K562 (cell line): ENCODE measurements around the gene KRTAP2-2. TPM values are rescaled to one million over a fixed set of nuclear protein-coding genes. Genes with fewer than 3 reads are reported as not detected.

Experiments
- ATAC-seq: fragments of 200-7000 bp; cut with Tn5 transposase; 3 replicates; pipeline ENCODE4 v1.9.1; 2020; ENCODE audit warnings: moderate library complexity
- BruUV-seq: library from RNA; stranded (reverse); fragments of 400-500 nt; replicated peaks from 2 replicates; lab custom pipeline; 2021; lab: Mats Ljungman, UMichigan
- CTCF ChIA-PET: fragments of 300-600 bp; formaldehyde crosslinking; extraction: SDS; loops from one replicate; lab custom pipeline; 2021; ENCODE audit warnings: low intra/inter-chr PET ratio; lab: Yijun Ruan, JAX
- POLR2A ChIA-PET: fragments of 300-600, 350-650 bp; sonication (Branson Sonifier 250); formaldehyde crosslinking; extraction: SDS; loops from one replicate; lab custom pipeline; 2021; ENCODE audit warnings: antibody characterized with exemption, inconsistent platforms; lab: Yijun Ruan, JAX
- DNase-seq, 4 experiments: peaks; one replicate each; pipeline versions ENCODE4 v3.0.0 to v3.0.0-alpha.2; 2011 to 2018; ENCODE audit warnings: low spot score in 3 of 4, mixed read lengths in 3 of 4; ENCODE audit errors: extremely low read depth in 1 of 4
- FAIRE-seq: peaks from 2 replicates; lab custom pipeline; 2011; peaks lifted over from hg19 to GRCh38; lab: Jason Lieb, UNC
- H2AFZ ChIP-seq: 2 replicates; pipeline ENCODE4 v1.6.0; 2011; ENCODE audit warnings: low read depth, low read length, control low read depth, inconsistent platforms
- H3K27ac ChIP-seq: fragments of 200-600 bp; 3 replicates; pipeline ENCODE4 v1.8.0; 2011; ENCODE audit warnings: low read depth, mild to moderate bottlenecking, control low read depth, inconsistent platforms, low read length, moderate library complexity, mixed read lengths; ENCODE audit errors: extremely low read depth
- H3K27me3 ChIP-seq, 2 experiments: fragments of 300-600 bp in 1 of 2; 2 replicates in 1 of 2; 3 replicates in 1 of 2; pipeline versions ENCODE4 v1.6.0 to v1.8.0; 2011; ENCODE audit warnings: inconsistent platforms in 2 of 2, low read length in 2 of 2, mild to moderate bottlenecking in 1 of 2, mixed read lengths in 1 of 2, moderate library complexity in 1 of 2; ENCODE audit not compliant: control insufficient read depth in 2 of 2, insufficient read depth in 2 of 2
- H3K36me3 ChIP-seq: fragments of 300-600 bp; 3 replicates; pipeline ENCODE4 v1.8.0; 2011; ENCODE audit warnings: mild to moderate bottlenecking, low read length, inconsistent platforms; ENCODE audit not compliant: control insufficient read depth, insufficient read depth
- H3K4me1 ChIP-seq, 2 experiments: fragments of 200-600 bp in 1 of 2; replicated peaks in 1 of 2; 2 replicates in 1 of 2; 3 replicates in 1 of 2; pipeline versions ENCODE4 v1.5.1 to v1.8.0; 2011; ENCODE audit warnings: inconsistent platforms in 2 of 2, low read length in 2 of 2, mild to moderate bottlenecking in 1 of 2, mixed read lengths in 1 of 2, moderate library complexity in 1 of 2; ENCODE audit not compliant: control insufficient read depth in 2 of 2, insufficient read depth in 2 of 2
- H3K4me2 ChIP-seq: 2 replicates; pipeline ENCODE4 v1.6.1; 2011; ENCODE audit warnings: low read length, control low read depth, inconsistent platforms, mixed read lengths; ENCODE audit not compliant: insufficient read depth
- H3K4me3 ChIP-seq: fragments of 200-600 bp; sonication (generic), shearing (Covaris generic); 2 replicates; pipeline ENCODE4 v1.5.1; 2016; ENCODE audit warnings: control low read depth, inconsistent platforms
- H3K79me2 ChIP-seq: fragments of 200-600 bp; 3 replicates; pipeline ENCODE4 v1.8.0; 2011; ENCODE audit warnings: low read length, inconsistent platforms; ENCODE audit not compliant: control insufficient read depth, insufficient read depth
- H3K9ac ChIP-seq, 2 experiments: 2 replicates each; pipeline versions ENCODE4 v1.6.0 to v1.6.1; 2011; ENCODE audit warnings: low read depth in 2 of 2, low read length in 2 of 2, control low read depth in 1 of 2, inconsistent platforms in 1 of 2, mild to moderate bottlenecking in 1 of 2, mixed read lengths in 1 of 2; ENCODE audit not compliant: insufficient read depth in 1 of 2
- H3K9me1 ChIP-seq: one replicate; pipeline ENCODE4 v1.6.0; 2011; ENCODE audit warnings: inconsistent platforms, mild to moderate bottlenecking, low read length, moderate library complexity; ENCODE audit not compliant: control insufficient read depth, insufficient read depth
- H3K9me3 ChIP-seq: replicated peaks from 2 replicates; pipeline ENCODE4 v1.5.1; 2011; ENCODE audit warnings: low read depth, low read length, inconsistent platforms; ENCODE audit not compliant: control insufficient read depth, insufficient read depth
- H4K20me1 ChIP-seq: replicated peaks from 2 replicates; pipeline ENCODE4 v1.6.1; 2011; ENCODE audit warnings: low read length, inconsistent platforms, mixed read lengths; ENCODE audit not compliant: control insufficient read depth, insufficient read depth
- CBX2 ChIP-seq: fragments of 200-600 bp; sonication (generic); IDR thresholded peaks from one replicate; pipeline ENCODE4 v1.6.1; 2012; ENCODE audit warnings: mild to moderate bottlenecking, low read length, inconsistent platforms; ENCODE audit not compliant: insufficient read depth, poor library complexity, severe bottlenecking
- HOMEZ ChIP-seq: fragments of 250-450 bp; sonication (Bioruptor Pico); IDR thresholded peaks from 2 replicates; pipeline ENCODE4 v1.4.0; 2020; ENCODE audit warnings: mild to moderate bottlenecking, moderate library complexity
- MCM3 ChIP-seq: fragments of 450-650 bp; IDR thresholded peaks from 2 replicates; pipeline ENCODE4 v1.6.1; 2016
- PTBP1 ChIP-seq: fragments of 200-400 bp; formaldehyde crosslinking; IDR thresholded peaks from 2 replicates; pipeline ENCODE4 v1.6.1; 2017; ENCODE audit warnings: low read depth, low read length
- WGBS: fragments of 100-300 bp; shearing (Covaris generic); methylation state at CpG from one replicate; pipeline ENCODE4 v1.1.6; 2016; ENCODE audit warnings: low coverage, mixed read lengths; ENCODE audit not compliant: insufficient coverage; ENCODE audit errors: missing lambda C conversion rate; 5-methylcytosine and 5-hydroxymethylcytosine counted together
- in situ Hi-C: fragments of 300-500 bp; cut with MboI; formaldehyde crosslinking; loops from 4 replicates; pipeline ENCODE4 v1.15.0; 2018; ENCODE audit warnings: inconsistent platforms, mixed read lengths
- intact Hi-C: fragments of 100-400 bp; cut with micrococcal nuclease; formaldehyde crosslinking; loops from 2 replicates; pipeline ENCODE4 v1.14.2; 2022
- polyA plus RNA-seq, 8 experiments: library from polyadenylated mRNA; depleted of rRNA in 4 of 8; stranded (reverse) in 5 of 8; unstranded in 3 of 8; fragments of >200 nt; fragmentation: Nextera tagmentation in 2 of 8; fragmentation: Illumina TruSeq in 1 of 8; extraction: Ambion mirVana in 2 of 8; extraction: Trizol in 1 of 8; gene quantifications; 2 replicates each; pipeline versions ENCODE4 v1.2.1 to v1.2.3, GENCODE V29; 2011 to 2014; ENCODE audit warnings: inconsistent platforms in 1 of 8, missing spikeins in 1 of 8
- small RNA-seq: library from RNA; depleted of rRNA; stranded (forward); fragments of <200 nt; gene quantifications from one replicate; pipeline ENCODE3, GENCODE V24; 2014
- total RNA-seq, 7 experiments: library from RNA; depleted of rRNA in 6 of 7; stranded (reverse); fragments of >200 nt in 6 of 7; fragmentation: Illumina TruSeq in 2 of 7; extraction: Trizol in 2 of 7; gene quantifications; 2 replicates each; pipeline versions ENCODE4 v1.2.1 to v1.2.3, GENCODE V29; 2011 to 2021; ENCODE audit warnings: low replicate concordance in 1 of 7
- TF ChIP-seq, protein P1 (sequence below): fragments of 200-800 bp; sonication (Bioruptor generic); IDR thresholded peaks from 2 replicates; pipeline ENCODE4 v1.6.1; 2017; ENCODE audit warnings: missing genetic modification characterization, missing compliant biosample characterization

Gene KRTAP2-2
- total and polyA plus RNA-seq, 9 of the 15 experiments (the other 6 are each of a cell fraction or from before 2014, with no cell fraction given) = not detected

DNA sequence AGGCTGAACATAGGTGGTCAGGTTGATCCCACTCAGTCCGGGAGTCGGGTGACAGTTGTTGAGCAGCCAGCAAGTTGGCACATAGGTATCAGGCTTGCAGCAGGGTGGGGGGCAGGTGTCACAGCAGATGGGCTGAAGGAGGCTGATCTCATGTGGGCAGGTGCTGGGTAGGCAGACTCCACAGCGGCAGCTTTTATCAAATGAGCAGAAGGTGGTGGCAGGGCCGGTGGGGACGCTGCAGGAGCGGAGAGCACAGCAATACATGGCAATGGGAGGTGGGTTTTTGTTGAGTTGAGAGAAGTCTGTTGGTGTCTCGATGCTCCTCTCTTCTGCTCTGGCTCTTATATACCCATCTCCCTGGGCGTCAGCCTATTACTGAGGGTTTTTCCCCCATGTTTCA lies 46.2 kb downstream of the KRTAP2-2 start, which contains the start of gene KRTAP3-1:
Gene KRTAP3-1 (minus strand): TSS at position 318 of the 400 bp plus-strand sequence. CDS start 54 bp downstream, at position 264.
- POLR2A ChIA-PET = no interaction called here
- no peak within 1 kb of the TSS for H3K27ac ChIP-seq
- no peak for ATAC-seq

More for the DNA sequence above, 46.2 kb downstream of the KRTAP2-2 start, which contains the start of gene KRTAP3-1:
- H3K4me1 ChIP-seq = no peaks in the 10 kb centered on the region; a peak in 1 of 5 replicates
- TF ChIP-seq CBX2 (no peak), PTBP1 (no peak), MCM3 (no peak), HOMEZ (CRISPR knock-in tag) (no peak)
- TF ChIP-seq, protein P1, sequence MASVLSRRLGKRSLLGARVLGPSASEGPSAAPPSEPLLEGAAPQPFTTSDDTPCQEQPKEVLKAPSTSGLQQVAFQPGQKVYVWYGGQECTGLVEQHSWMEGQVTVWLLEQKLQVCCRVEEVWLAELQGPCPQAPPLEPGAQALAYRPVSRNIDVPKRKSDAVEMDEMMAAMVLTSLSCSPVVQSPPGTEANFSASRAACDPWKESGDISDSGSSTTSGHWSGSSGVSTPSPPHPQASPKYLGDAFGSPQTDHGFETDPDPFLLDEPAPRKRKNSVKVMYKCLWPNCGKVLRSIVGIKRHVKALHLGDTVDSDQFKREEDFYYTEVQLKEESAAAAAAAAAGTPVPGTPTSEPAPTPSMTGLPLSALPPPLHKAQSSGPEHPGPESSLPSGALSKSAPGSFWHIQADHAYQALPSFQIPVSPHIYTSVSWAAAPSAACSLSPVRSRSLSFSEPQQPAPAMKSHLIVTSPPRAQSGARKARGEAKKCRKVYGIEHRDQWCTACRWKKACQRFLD (CRISPR knock-in tag) = no peak
- WGBS = 2% methylated on average over 8 of the region's 8 CpGs
- BruUV-seq = no TSS peak
- H3K4me2 ChIP-seq = no peak within 1 kb of the TSS
- in situ Hi-C loops = no loop called here
- no peak for FAIRE-seq
- peaks cover 0 to 9% of the 10 kb centered on the region in 2 experiments; a peak in 3 of 5 replicates for H3K27me3 ChIP-seq
- CTCF ChIA-PET = no interaction called here
- no peaks in the 10 kb centered on the region for H3K79me2 ChIP-seq
- H3K9me1 ChIP-seq = no peaks in the 10 kb centered on the region
- H3K9ac ChIP-seq = no peak within 1 kb of the TSS
- intact Hi-C loops = no loop called here
- no peak within 1 kb of the TSS for H2AFZ ChIP-seq
- no peak for DNase-seq
- H4K20me1 ChIP-seq = no peaks in the 10 kb centered on the region
- no peak within 1 kb of the TSS for H3K4me3 ChIP-seq
- no peaks in the 10 kb centered on the region for H3K9me3 ChIP-seq
- H3K36me3 ChIP-seq = no peaks in the 10 kb centered on the region

Small RNA genes lying within 50 kb of the gene (small RNA-seq; reads per million reads assigned to genes)
- gene KRTAP3-4P = not detected

Other genes with a start within 250 kb of the KRTAP2-2 start
Only the 7 nearest of the 37 such genes appear.
- gene KRTAP1-5, start 28.0 kb downstream of the KRTAP2-2 start, total RNA-seq (2014; rRNA removed) = not detected in 2 replicates
- not detected in 2 replicates for gene KRTAP1-5, start 28.0 kb downstream of the KRTAP2-2 start, total RNA-seq (2014; rRNA removed; fragmentation: Illumina TruSeq; extraction: Trizol)
- not detected in 2 replicates for gene KRTAP1-5, start 28.0 kb downstream of the KRTAP2-2 start, total RNA-seq (2015; rRNA removed; fragmentation: Illumina TruSeq; extraction: Trizol)
- gene KRTAP1-5, start 28.0 kb downstream of the KRTAP2-2 start, total RNA-seq (2021) = not detected in 2 replicates
- not detected in 2 replicates for gene KRTAP1-5, start 28.0 kb downstream of the KRTAP2-2 start, polyA plus RNA-seq (2011; rRNA removed)
- not detected in 2 replicates for gene KRTAP1-5, start 28.0 kb downstream of the KRTAP2-2 start, polyA plus RNA-seq (2014; fragmentation: Illumina TruSeq; extraction: Trizol)
- not detected for gene KRTAP1-5, start 28.0 kb downstream of the KRTAP2-2 start, polyA plus RNA-seq (2014; fragmentation: Nextera tagmentation; extraction: Ambion mirVana)
- not detected in 2 replicates for gene KRTAP1-5, start 28.0 kb downstream of the KRTAP2-2 start, polyA plus RNA-seq (2014; rRNA removed)
- not detected in 2 replicates for gene KRTAP1-4, start 25.0 kb downstream of the KRTAP2-2 start, total RNA-seq (2014; rRNA removed)
- gene KRTAP1-4, start 25.0 kb downstream of the KRTAP2-2 start, total RNA-seq (2014; rRNA removed; fragmentation: Illumina TruSeq; extraction: Trizol) = not detected in 2 replicates
- gene KRTAP1-4, start 25.0 kb downstream of the KRTAP2-2 start, total RNA-seq (2015; rRNA removed; fragmentation: Illumina TruSeq; extraction: Trizol) = not detected in 2 replicates
- gene KRTAP1-4, start 25.0 kb downstream of the KRTAP2-2 start, total RNA-seq (2021) = not detected in 2 replicates
- not detected in 2 replicates for gene KRTAP1-4, start 25.0 kb downstream of the KRTAP2-2 start, polyA plus RNA-seq (2011; rRNA removed)
- not detected in 2 replicates for gene KRTAP1-4, start 25.0 kb downstream of the KRTAP2-2 start, polyA plus RNA-seq (2014; fragmentation: Illumina TruSeq; extraction: Trizol)
- not detected for gene KRTAP1-4, start 25.0 kb downstream of the KRTAP2-2 start, polyA plus RNA-seq (2014; fragmentation: Nextera tagmentation; extraction: Ambion mirVana)
- gene KRTAP1-4, start 25.0 kb downstream of the KRTAP2-2 start, polyA plus RNA-seq (2014; rRNA removed) = not detected in 2 replicates
- gene KRTAP1-3, start 20.4 kb downstream of the KRTAP2-2 start, total RNA-seq (2014; rRNA removed) = not detected in 2 replicates
- not detected in 2 replicates for gene KRTAP1-3, start 20.4 kb downstream of the KRTAP2-2 start, total RNA-seq (2014; rRNA removed; fragmentation: Illumina TruSeq; extraction: Trizol)
- not detected in 2 replicates for gene KRTAP1-3, start 20.4 kb downstream of the KRTAP2-2 start, total RNA-seq (2015; rRNA removed; fragmentation: Illumina TruSeq; extraction: Trizol)
- gene KRTAP1-3, start 20.4 kb downstream of the KRTAP2-2 start, total RNA-seq (2021) = not detected in 2 replicates
- gene KRTAP1-3, start 20.4 kb downstream of the KRTAP2-2 start, polyA plus RNA-seq (2011; rRNA removed) = not detected in 2 replicates
- gene KRTAP1-3, start 20.4 kb downstream of the KRTAP2-2 start, polyA plus RNA-seq (2014; fragmentation: Illumina TruSeq; extraction: Trizol) = not detected in 2 replicates
- not detected for gene KRTAP1-3, start 20.4 kb downstream of the KRTAP2-2 start, polyA plus RNA-seq (2014; fragmentation: Nextera tagmentation; extraction: Ambion mirVana)
- gene KRTAP1-3, start 20.4 kb downstream of the KRTAP2-2 start, polyA plus RNA-seq (2014; rRNA removed) = not detected in 2 replicates
- not detected in 2 replicates for gene KRTAP1-1, start 13.8 kb downstream of the KRTAP2-2 start, total RNA-seq (2014; rRNA removed)
- gene KRTAP1-1, start 13.8 kb downstream of the KRTAP2-2 start, total RNA-seq (2014; rRNA removed; fragmentation: Illumina TruSeq; extraction: Trizol) = not detected in 2 replicates
- gene KRTAP1-1, start 13.8 kb downstream of the KRTAP2-2 start, total RNA-seq (2015; rRNA removed; fragmentation: Illumina TruSeq; extraction: Trizol) = not detected in 2 replicates
- gene KRTAP1-1, start 13.8 kb downstream of the KRTAP2-2 start, total RNA-seq (2021) = not detected in 2 replicates
- not detected in 2 replicates for gene KRTAP1-1, start 13.8 kb downstream of the KRTAP2-2 start, polyA plus RNA-seq (2011; rRNA removed)
- not detected in 2 replicates for gene KRTAP1-1, start 13.8 kb downstream of the KRTAP2-2 start, polyA plus RNA-seq (2014; fragmentation: Illumina TruSeq; extraction: Trizol)
- gene KRTAP1-1, start 13.8 kb downstream of the KRTAP2-2 start, polyA plus RNA-seq (2014; fragmentation: Nextera tagmentation; extraction: Ambion mirVana) = not detected
- not detected in 2 replicates for gene KRTAP1-1, start 13.8 kb downstream of the KRTAP2-2 start, polyA plus RNA-seq (2014; rRNA removed)
- not detected in 2 replicates for gene KRTAP2-1, start 7.9 kb downstream of the KRTAP2-2 start, total RNA-seq (2014; rRNA removed)
- gene KRTAP2-1, start 7.9 kb downstream of the KRTAP2-2 start, total RNA-seq (2014; rRNA removed; fragmentation: Illumina TruSeq; extraction: Trizol) = not detected in 2 replicates
- gene KRTAP2-1, start 7.9 kb downstream of the KRTAP2-2 start, total RNA-seq (2015; rRNA removed; fragmentation: Illumina TruSeq; extraction: Trizol) = not detected in 2 replicates
- gene KRTAP2-1, start 7.9 kb downstream of the KRTAP2-2 start, total RNA-seq (2021) = not detected in 2 replicates
- gene KRTAP2-1, start 7.9 kb downstream of the KRTAP2-2 start, polyA plus RNA-seq (2011; rRNA removed) = not detected in 2 replicates
- gene KRTAP2-1, start 7.9 kb downstream of the KRTAP2-2 start, polyA plus RNA-seq (2014; fragmentation: Illumina TruSeq; extraction: Trizol) = not detected in 2 replicates
- gene KRTAP2-1, start 7.9 kb downstream of the KRTAP2-2 start, polyA plus RNA-seq (2014; fragmentation: Nextera tagmentation; extraction: Ambion mirVana) = not detected
- gene KRTAP2-1, start 7.9 kb downstream of the KRTAP2-2 start, polyA plus RNA-seq (2014; rRNA removed) = not detected in 2 replicates
- gene KRTAP2-3, start 4.9 kb upstream of the KRTAP2-2 start, total RNA-seq (2014; rRNA removed) = not detected in 2 replicates
- gene KRTAP2-3, start 4.9 kb upstream of the KRTAP2-2 start, total RNA-seq (2014; rRNA removed; fragmentation: Illumina TruSeq; extraction: Trizol) = not detected in 2 replicates
- gene KRTAP2-3, start 4.9 kb upstream of the KRTAP2-2 start, total RNA-seq (2015; rRNA removed; fragmentation: Illumina TruSeq; extraction: Trizol) = not detected in 2 replicates
- gene KRTAP2-3, start 4.9 kb upstream of the KRTAP2-2 start, total RNA-seq (2021) = not detected in 2 replicates
- not detected in 2 replicates for gene KRTAP2-3, start 4.9 kb upstream of the KRTAP2-2 start, polyA plus RNA-seq (2011; rRNA removed)
- not detected in 2 replicates for gene KRTAP2-3, start 4.9 kb upstream of the KRTAP2-2 start, polyA plus RNA-seq (2014; fragmentation: Illumina TruSeq; extraction: Trizol)
- gene KRTAP2-3, start 4.9 kb upstream of the KRTAP2-2 start, polyA plus RNA-seq (2014; fragmentation: Nextera tagmentation; extraction: Ambion mirVana) = not detected
- not detected in 2 replicates for gene KRTAP2-3, start 4.9 kb upstream of the KRTAP2-2 start, polyA plus RNA-seq (2014; rRNA removed)
- not detected in 2 replicates for gene KRTAP2-4, start 10.6 kb upstream of the KRTAP2-2 start, total RNA-seq (2014; rRNA removed)
- gene KRTAP2-4, start 10.6 kb upstream of the KRTAP2-2 start, total RNA-seq (2014; rRNA removed; fragmentation: Illumina TruSeq; extraction: Trizol) = not detected in 2 replicates
- gene KRTAP2-4, start 10.6 kb upstream of the KRTAP2-2 start, total RNA-seq (2015; rRNA removed; fragmentation: Illumina TruSeq; extraction: Trizol) = not detected in 2 replicates
- not detected in 2 replicates for gene KRTAP2-4, start 10.6 kb upstream of the KRTAP2-2 start, total RNA-seq (2021)
- not detected in 2 replicates for gene KRTAP2-4, start 10.6 kb upstream of the KRTAP2-2 start, polyA plus RNA-seq (2011; rRNA removed)
- gene KRTAP2-4, start 10.6 kb upstream of the KRTAP2-2 start, polyA plus RNA-seq (2014; fragmentation: Illumina TruSeq; extraction: Trizol) = not detected in 2 replicates
- gene KRTAP2-4, start 10.6 kb upstream of the KRTAP2-2 start, polyA plus RNA-seq (2014; fragmentation: Nextera tagmentation; extraction: Ambion mirVana) = not detected
- gene KRTAP2-4, start 10.6 kb upstream of the KRTAP2-2 start, polyA plus RNA-seq (2014; rRNA removed) = not detected in 2 replicates